Fibroblast of lung (primary cell): Measurements from ENCODE around the gene NLRP1.

Experiments used
- CTCF ChIP-seq, 2 donors: IDR thresholded peaks in 1 of 2; conservative IDR thresholded peaks in 1 of 2; 1 replicate in 1 of 2; 2 replicates in 1 of 2; pipeline ENCODE4 v1.5.1; 2011 to 2012; ENCODE audit warnings: low read length in 2 of 2, control low read depth in 1 of 2, inconsistent platforms in 1 of 2, low read depth in 1 of 2, mild to moderate bottlenecking in 1 of 2
- EZH2 ChIP-seq: IDR thresholded peaks from 2 replicates; pipeline ENCODE4 v1.5.1; 2012; ENCODE audit warnings: low read length, control low read depth, mild to moderate bottlenecking; ENCODE audit errors: missing control alignments

- no peak for TF ChIP-seq CTCF (conservative IDR thresholded peaks at IDR 0.05 in 1 of 2, IDR thresholded peaks at IDR 0.05 in 1 of 2; ENCODE audit: low read depth in 1 of 2, low read length in 2 of 2)
- TF ChIP-seq EZH2 = no peak
Measured at GRCh38 chr17:5478992-5479391, 105.3 kb downstream of the NLRP1 start.
